SK-N-SH (cell line): ENCODE data around the gene SLAMF8. TPM values are rescaled to one million over a fixed set of nuclear protein-coding genes. Genes with fewer than 3 reads are reported as not detected.

Experiments used
- CTCF ChIA-PET: fragments of 300-600, 350-600 bp; formaldehyde crosslinking; extraction: SDS; loops from one replicate; lab custom pipeline; 2021; lab: Yijun Ruan, JAX
- POLR2A ChIA-PET: fragments of 350-600 bp; sonication (Branson Sonifier 250); formaldehyde crosslinking; extraction: SDS; loops from one replicate; lab custom pipeline; 2020; ENCODE audit warnings: antibody characterized with exemption, inconsistent platforms; lab: Yijun Ruan, JAX
- DNase-seq: peaks from one replicate; pipeline ENCODE4 v3.0.0; 2012
- H2AFZ ChIP-seq: fragments of 200-600 bp; sonication (generic); 2 replicates; pipeline ENCODE4 v1.8.1; 2016; ENCODE audit warnings: antibody characterized with exemption, mild to moderate bottlenecking, low read depth
- H3F3A ChIP-seq: fragments of 200-600 bp; sonication (generic); replicated peaks from 2 replicates; pipeline ENCODE3; 2016; ENCODE audit warnings: antibody characterized with exemption, mild to moderate bottlenecking; ENCODE audit not compliant: insufficient read depth
- H3K27ac ChIP-seq, 2 experiments: fragments of 200-500 bp in 1 of 2; fragments of 200-600 bp in 1 of 2; sonication (Bioruptor generic) in 1 of 2; sonication (generic), shearing (Covaris generic) in 1 of 2; 2 replicates each; pipeline versions ENCODE4 v1.5.1 to v1.6.1; 2014 to 2016; ENCODE audit warnings: low read depth in 2 of 2, inconsistent platforms in 1 of 2, low read length in 1 of 2, mild to moderate bottlenecking in 1 of 2, mixed read lengths in 1 of 2
- H3K27me3 ChIP-seq: fragments of 200-600 bp; sonication (generic), shearing (Covaris generic); 2 replicates; pipeline ENCODE4 v1.6.1; 2016; ENCODE audit warnings: mixed run types; ENCODE audit not compliant: insufficient read depth
- H3K36me3 ChIP-seq, 2 experiments: fragments of 200-500 bp in 1 of 2; fragments of 200-600 bp in 1 of 2; sonication (Bioruptor generic) in 1 of 2; sonication (generic) in 1 of 2; replicated peaks in 1 of 2; 2 replicates each; pipeline versions ENCODE3 to v1.5.1; 2014 to 2016; ENCODE audit warnings: low read length in 1 of 2, mild to moderate bottlenecking in 1 of 2; ENCODE audit not compliant: insufficient read depth in 2 of 2, control insufficient read depth in 1 of 2
- H3K4me1 ChIP-seq, 2 experiments: fragments of 200-500 bp in 1 of 2; fragments of 200-600 bp in 1 of 2; sonication (Bioruptor generic) in 1 of 2; sonication (generic), shearing (Covaris generic) in 1 of 2; 2 replicates each; pipeline versions ENCODE4 v1.5.1 to v1.6.1; 2014 to 2016; ENCODE audit warnings: low read depth in 1 of 2, low read length in 1 of 2, mixed run types in 1 of 2; ENCODE audit not compliant: insufficient read depth in 2 of 2, control insufficient read depth in 1 of 2
- H3K4me2 ChIP-seq: fragments of 200-600 bp; sonication (generic), shearing (Covaris generic); 2 replicates; pipeline ENCODE4 v1.6.1; 2017; ENCODE audit warnings: mixed run types
- H3K4me3 ChIP-seq, 2 experiments: fragments of 200-500 bp in 1 of 2; fragments of 200-600 bp in 1 of 2; sonication (Bioruptor generic) in 1 of 2; sonication (generic), shearing (Covaris generic) in 1 of 2; 2 replicates each; pipeline versions ENCODE4 v1.5.1 to v1.8.1; 2014 to 2016; ENCODE audit warnings: low read depth in 2 of 2, inconsistent platforms in 1 of 2, low read length in 1 of 2, mild to moderate bottlenecking in 1 of 2, mixed read lengths in 1 of 2, moderate library complexity in 1 of 2
- H3K79me2 ChIP-seq: fragments of 200-600 bp; sonication (generic); 2 replicates; pipeline ENCODE4 v1.8.1; 2017; ENCODE audit warnings: mild to moderate bottlenecking; ENCODE audit not compliant: insufficient read depth
- H3K9ac ChIP-seq: fragments of 200-600 bp; sonication (generic); 2 replicates; pipeline ENCODE4 v1.6.1; 2017; ENCODE audit warnings: mixed run types
- H3K9me2 ChIP-seq: fragments of 200-600 bp; sonication (generic); 2 replicates; pipeline ENCODE4 v1.6.1; 2017; ENCODE audit warnings: mixed run types
- H3K9me3 ChIP-seq: fragments of 200-600 bp; sonication (generic); 2 replicates; pipeline ENCODE4 v1.6.1; 2017; ENCODE audit warnings: mixed run types, mild to moderate bottlenecking, moderate library complexity
- H4K20me1 ChIP-seq: fragments of 200-600 bp; sonication (generic); 2 replicates; pipeline ENCODE4 v1.6.1; 2017; ENCODE audit warnings: mild to moderate bottlenecking, mixed run types; ENCODE audit not compliant: insufficient read depth
- ELF1 ChIP-seq: IDR thresholded peaks from 2 replicates; pipeline ENCODE4 v1.4.0; 2012
- EP300 ChIP-seq, 2 experiments: IDR thresholded peaks; 2 replicates each; pipeline versions ENCODE4 v1.4.0 to v1.6.1; 2012; ENCODE audit warnings: borderline replicate concordance in 1 of 2, low read depth in 1 of 2, low read length in 1 of 2
- FOXJ3 ChIP-seq: sonication (generic); formaldehyde crosslinking; IDR thresholded peaks from 2 replicates; pipeline ENCODE4 v1.5.1; 2020; ENCODE audit warnings: mild to moderate bottlenecking, missing genetic modification reagents
- FOXM1 ChIP-seq: IDR thresholded peaks from 2 replicates; pipeline ENCODE4 v1.4.0; 2012; ENCODE audit warnings: low read depth, mild to moderate bottlenecking
- GABPA ChIP-seq: IDR thresholded peaks from 2 replicates; pipeline ENCODE4 v1.4.0; 2012; ENCODE audit warnings: low read depth, mild to moderate bottlenecking
- NRF1 ChIP-seq: IDR thresholded peaks from 2 replicates; pipeline ENCODE4 v1.6.1; 2012; ENCODE audit warnings: low read depth, mild to moderate bottlenecking, low read length
- POLR2AphosphoS5 ChIP-seq: IDR thresholded peaks from 2 replicates; pipeline ENCODE4 v1.6.1; 2012; ENCODE audit warnings: low read depth, low read length
- RAD21 ChIP-seq: IDR thresholded peaks from 2 replicates; pipeline ENCODE4 v1.6.1; 2012; ENCODE audit warnings: mild to moderate bottlenecking, low read length
- RCOR1 ChIP-seq: fragments of 150-350 bp; IDR thresholded peaks from 2 replicates; pipeline ENCODE4 v1.6.1; 2017; ENCODE audit warnings: antibody characterized with exemption, low read length
- RFX5 ChIP-seq: IDR thresholded peaks from 2 replicates; pipeline ENCODE4 v1.6.1; 2012; ENCODE audit warnings: mild to moderate bottlenecking, improper control_type of control experiment, low read length
- RXRA ChIP-seq: IDR thresholded peaks from 2 replicates; pipeline ENCODE4 v1.4.0; 2012; ENCODE audit warnings: low read depth, mild to moderate bottlenecking, borderline replicate concordance
- SIN3A ChIP-seq: IDR thresholded peaks from 2 replicates; pipeline ENCODE4 v1.6.1; 2012; ENCODE audit warnings: low read depth, mild to moderate bottlenecking, low read length, moderate library complexity, borderline replicate concordance
- SMC3 ChIP-seq: IDR thresholded peaks from 2 replicates; pipeline ENCODE4 v1.6.1; 2012; ENCODE audit warnings: low read depth, low read length, improper control_type of control experiment
- YY1 ChIP-seq: IDR thresholded peaks from 2 replicates; pipeline ENCODE4 v1.4.0; 2012; ENCODE audit warnings: low read depth, mild to moderate bottlenecking
- WGBS: methylation state at CpG from one replicate; pipeline ENCODE4 v1.1.6; 2017; ENCODE audit warnings: low lambda C conversion rate; 5-methylcytosine and 5-hydroxymethylcytosine counted together
- polyA plus RNA-seq, 3 experiments: library from polyadenylated mRNA; depleted of rRNA; stranded (reverse); fragments of >200 nt; gene quantifications; 2 replicates each; pipeline ENCODE4 v1.2.3, GENCODE V29; 2012
- TF ChIP-seq, protein P1 (sequence below): IDR thresholded peaks from 2 replicates; pipeline ENCODE4; 2012
- TF ChIP-seq, protein P2 (sequence below): fragments of 200-600 bp; sonication (generic); IDR thresholded peaks from 2 replicates; pipeline ENCODE4 v1.6.1; 2017; ENCODE audit warnings: antibody characterized with exemption, mild to moderate bottlenecking, moderate library complexity
- TF ChIP-seq, protein P3 (sequence below): IDR thresholded peaks from 2 replicates; pipeline ENCODE4 v1.4.0; 2012; ENCODE audit warnings: low read depth, borderline replicate concordance
- TF ChIP-seq, protein P4 (sequence below): fragments of 150-350 bp; IDR thresholded peaks from 2 replicates; pipeline ENCODE4 v1.6.1; 2017; ENCODE audit warnings: antibody characterized with exemption, low read length, low read depth, borderline replicate concordance
- TF ChIP-seq, protein P5 (sequence below): IDR thresholded peaks from 2 replicates; pipeline ENCODE4 v1.4.0; 2012; ENCODE audit warnings: low read depth, borderline replicate concordance

SLAMF8 gene
- polyA plus RNA-seq, 1 of the 3 experiments (the other 2 are of a cell fraction) = not detected

DNA sequence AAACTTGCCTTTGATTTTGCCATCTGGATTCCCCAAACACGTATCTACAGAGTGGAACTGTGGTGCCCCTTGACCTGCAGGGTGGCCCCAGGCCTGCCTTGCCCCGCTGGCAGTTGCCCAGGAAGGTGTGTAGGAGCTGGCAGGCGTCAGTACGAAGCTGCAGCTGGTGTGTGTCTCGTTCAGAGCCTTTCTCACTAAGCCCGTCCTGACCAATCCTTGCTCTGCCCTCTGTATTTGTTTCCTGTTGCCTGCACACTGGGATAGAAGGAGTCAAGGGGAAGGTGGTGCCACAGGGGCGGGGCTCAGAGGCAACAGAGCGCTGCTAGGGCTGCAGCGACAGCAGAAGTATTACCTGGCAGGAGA, 41.0 kb downstream of the SLAMF8 start:
- Histone ChIP-seq H3K4me3 (no peak overlapping the region), H3K9me2 (no peaks in the 10 kb centered on the region), H3K27me3 (no peaks in the 10 kb centered on the region), H3K9ac (no peak overlapping the region), H3K4me2 (no peak overlapping the region), H3K36me3 (no peaks in the 10 kb centered on the region), H4K20me1 (no peaks in the 10 kb centered on the region), H3F3A (no peaks in the 10 kb centered on the region), H3K27ac (no peak overlapping the region), H3K4me1 (peaks cover 5 to 9% of the 10 kb centered on the region in 2 experiments; a peak in 1 of 4 replicates), H3K79me2 (no peaks in the 10 kb centered on the region), H2AFZ (no peak overlapping the region), H3K9me3 (no peaks in the 10 kb centered on the region)
- CTCF ChIA-PET = interaction anchor here (1.7 to 7.1 kb wide), 2 partner anchors 25 to 69 kb away, joined by 5 to 46 read pairs; no protein-coding TSS in a partner anchor
- POLR2A ChIA-PET = no interaction called here
- DNase-seq = no peak
- TF ChIP-seq RXRA (no peak), GABPA (no peak), NRF1 (no peak), POLR2AphosphoS5 (no peak), RCOR1 (no peak), SIN3A (no peak), YY1 (no peak), EP300 (IDR thresholded peaks at IDR 0.05; ENCODE audit: borderline replicate concordance in 1 of 2, low read depth in 1 of 2, low read length in 1 of 2) (no peak), RFX5 (no peak), FOXJ3 (no peak), ELF1 (no peak), RAD21 (no peak), FOXM1 (no peak), SMC3 (no peak)
- TF ChIP-seq, protein P1, sequence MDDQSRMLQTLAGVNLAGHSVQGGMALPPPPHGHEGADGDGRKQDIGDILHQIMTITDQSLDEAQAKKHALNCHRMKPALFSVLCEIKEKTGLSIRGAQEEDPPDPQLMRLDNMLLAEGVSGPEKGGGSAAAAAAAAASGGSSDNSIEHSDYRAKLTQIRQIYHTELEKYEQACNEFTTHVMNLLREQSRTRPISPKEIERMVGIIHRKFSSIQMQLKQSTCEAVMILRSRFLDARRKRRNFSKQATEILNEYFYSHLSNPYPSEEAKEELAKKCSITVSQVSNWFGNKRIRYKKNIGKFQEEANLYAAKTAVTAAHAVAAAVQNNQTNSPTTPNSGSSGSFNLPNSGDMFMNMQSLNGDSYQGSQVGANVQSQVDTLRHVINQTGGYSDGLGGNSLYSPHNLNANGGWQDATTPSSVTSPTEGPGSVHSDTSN = no peak
- TF ChIP-seq, protein P2, sequence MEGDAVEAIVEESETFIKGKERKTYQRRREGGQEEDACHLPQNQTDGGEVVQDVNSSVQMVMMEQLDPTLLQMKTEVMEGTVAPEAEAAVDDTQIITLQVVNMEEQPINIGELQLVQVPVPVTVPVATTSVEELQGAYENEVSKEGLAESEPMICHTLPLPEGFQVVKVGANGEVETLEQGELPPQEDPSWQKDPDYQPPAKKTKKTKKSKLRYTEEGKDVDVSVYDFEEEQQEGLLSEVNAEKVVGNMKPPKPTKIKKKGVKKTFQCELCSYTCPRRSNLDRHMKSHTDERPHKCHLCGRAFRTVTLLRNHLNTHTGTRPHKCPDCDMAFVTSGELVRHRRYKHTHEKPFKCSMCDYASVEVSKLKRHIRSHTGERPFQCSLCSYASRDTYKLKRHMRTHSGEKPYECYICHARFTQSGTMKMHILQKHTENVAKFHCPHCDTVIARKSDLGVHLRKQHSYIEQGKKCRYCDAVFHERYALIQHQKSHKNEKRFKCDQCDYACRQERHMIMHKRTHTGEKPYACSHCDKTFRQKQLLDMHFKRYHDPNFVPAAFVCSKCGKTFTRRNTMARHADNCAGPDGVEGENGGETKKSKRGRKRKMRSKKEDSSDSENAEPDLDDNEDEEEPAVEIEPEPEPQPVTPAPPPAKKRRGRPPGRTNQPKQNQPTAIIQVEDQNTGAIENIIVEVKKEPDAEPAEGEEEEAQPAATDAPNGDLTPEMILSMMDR = no peak
- TF ChIP-seq, protein P3, sequence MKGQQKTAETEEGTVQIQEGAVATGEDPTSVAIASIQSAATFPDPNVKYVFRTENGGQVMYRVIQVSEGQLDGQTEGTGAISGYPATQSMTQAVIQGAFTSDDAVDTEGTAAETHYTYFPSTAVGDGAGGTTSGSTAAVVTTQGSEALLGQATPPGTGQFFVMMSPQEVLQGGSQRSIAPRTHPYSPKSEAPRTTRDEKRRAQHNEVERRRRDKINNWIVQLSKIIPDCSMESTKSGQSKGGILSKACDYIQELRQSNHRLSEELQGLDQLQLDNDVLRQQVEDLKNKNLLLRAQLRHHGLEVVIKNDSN = no peak
- TF ChIP-seq, protein P4, sequence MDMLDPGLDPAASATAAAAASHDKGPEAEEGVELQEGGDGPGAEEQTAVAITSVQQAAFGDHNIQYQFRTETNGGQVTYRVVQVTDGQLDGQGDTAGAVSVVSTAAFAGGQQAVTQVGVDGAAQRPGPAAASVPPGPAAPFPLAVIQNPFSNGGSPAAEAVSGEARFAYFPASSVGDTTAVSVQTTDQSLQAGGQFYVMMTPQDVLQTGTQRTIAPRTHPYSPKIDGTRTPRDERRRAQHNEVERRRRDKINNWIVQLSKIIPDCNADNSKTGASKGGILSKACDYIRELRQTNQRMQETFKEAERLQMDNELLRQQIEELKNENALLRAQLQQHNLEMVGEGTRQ = no peak
- TF ChIP-seq, protein P5, sequence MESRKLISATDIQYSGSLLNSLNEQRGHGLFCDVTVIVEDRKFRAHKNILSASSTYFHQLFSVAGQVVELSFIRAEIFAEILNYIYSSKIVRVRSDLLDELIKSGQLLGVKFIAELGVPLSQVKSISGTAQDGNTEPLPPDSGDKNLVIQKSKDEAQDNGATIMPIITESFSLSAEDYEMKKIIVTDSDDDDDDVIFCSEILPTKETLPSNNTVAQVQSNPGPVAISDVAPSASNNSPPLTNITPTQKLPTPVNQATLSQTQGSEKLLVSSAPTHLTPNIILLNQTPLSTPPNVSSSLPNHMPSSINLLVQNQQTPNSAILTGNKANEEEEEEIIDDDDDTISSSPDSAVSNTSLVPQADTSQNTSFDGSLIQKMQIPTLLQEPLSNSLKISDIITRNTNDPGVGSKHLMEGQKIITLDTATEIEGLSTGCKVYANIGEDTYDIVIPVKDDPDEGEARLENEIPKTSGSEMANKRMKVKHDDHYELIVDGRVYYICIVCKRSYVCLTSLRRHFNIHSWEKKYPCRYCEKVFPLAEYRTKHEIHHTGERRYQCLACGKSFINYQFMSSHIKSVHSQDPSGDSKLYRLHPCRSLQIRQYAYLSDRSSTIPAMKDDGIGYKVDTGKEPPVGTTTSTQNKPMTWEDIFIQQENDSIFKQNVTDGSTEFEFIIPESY = no peak
- 80% methylated on average over 9 of the region's 9 CpGs for whole genome bisulfite sequencing
